ENCODE results near the gene RELB.

The RELB gene

GRCh38 chr19:45079911-45080370 lies 78.7 kb downstream of the RELB start:
- DNase-seq (ENCODE audit: low spot score) = no peak

- no peak for DNase-seq (ENCODE audit: low spot score)
Measured at GRCh38 chr19:45082170-45082569, 80.9 kb downstream of the RELB start.

- no peak for DNase-seq (ENCODE audit: low spot score)
Measured at GRCh38 chr19:45086480-45086879, 85.2 kb downstream of the RELB start.

GRCh38 chr19:45087531-45087930 lies 86.3 kb downstream of the RELB start:
- DNase-seq (ENCODE audit: low spot score) = peak; percentile 69
